Cardiac fibroblast (primary cell): ENCODE data around the gene FOXN3.

Experiments used
- DNase-seq, 2 donors: peaks; one replicate each; pipeline versions ENCODE4 v3.0.0 to v3.0.0-alpha.2; 2010; ENCODE audit warnings: low read depth in 2 of 2
- H3K4me3 ChIP-seq, 2 donors: replicated peaks in 1 of 2; 1 replicate in 1 of 2; 2 replicates in 1 of 2; pipeline ENCODE4 v1.5.1; 2011; ENCODE audit warnings: low read depth in 2 of 2, low read length in 2 of 2, mild to moderate bottlenecking in 2 of 2, moderate library complexity in 1 of 2
- TF ChIP-seq, protein P1 (sequence below): IDR thresholded peaks from one replicate; pipeline ENCODE4 v1.5.1; 2011; ENCODE audit warnings: low read depth, mild to moderate bottlenecking, low read length, inconsistent platforms

Gene FOXN3

DNA sequence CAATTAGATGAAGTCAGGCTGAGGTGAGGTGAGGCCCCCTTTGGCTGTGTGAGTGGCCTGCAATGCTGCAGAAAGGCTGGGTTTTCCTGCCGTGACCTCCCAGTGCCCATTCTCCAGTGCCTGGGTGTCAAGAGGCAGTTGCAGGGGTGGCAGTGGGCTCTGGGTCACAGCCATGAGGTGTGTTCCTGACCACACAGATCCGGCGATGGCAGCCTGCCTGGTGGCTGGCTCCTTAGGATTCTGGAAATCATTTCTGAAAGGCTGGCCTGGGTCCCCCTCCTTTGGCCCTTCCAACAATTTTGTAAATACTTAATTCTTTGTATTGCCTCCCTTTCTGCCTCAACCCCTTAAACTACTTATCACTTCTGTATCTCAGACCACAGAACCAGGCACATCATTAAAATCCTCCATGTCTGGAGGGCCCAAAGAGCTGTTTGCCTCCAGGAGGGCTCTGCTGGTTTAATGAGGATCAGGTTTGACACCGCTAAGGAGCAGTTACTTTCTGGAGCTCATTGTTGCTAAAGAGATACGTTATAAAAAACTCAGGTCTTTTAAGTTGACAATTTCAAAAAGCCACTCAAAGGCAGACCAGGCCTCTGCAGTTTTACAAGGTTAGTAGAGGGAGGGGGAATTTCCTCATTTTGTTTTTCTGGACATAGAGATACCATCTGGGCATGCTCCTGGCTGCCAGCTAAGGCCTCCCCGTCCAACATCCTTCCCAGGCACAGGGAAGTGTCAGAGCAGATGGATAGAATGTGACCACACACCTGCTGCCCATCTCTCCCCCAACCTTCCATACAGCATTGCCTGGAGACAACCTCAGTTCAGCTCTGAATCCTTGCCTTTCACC, 204.4 kb downstream of the FOXN3 start:
- no peak for DNase-seq
- TF ChIP-seq, protein P1, sequence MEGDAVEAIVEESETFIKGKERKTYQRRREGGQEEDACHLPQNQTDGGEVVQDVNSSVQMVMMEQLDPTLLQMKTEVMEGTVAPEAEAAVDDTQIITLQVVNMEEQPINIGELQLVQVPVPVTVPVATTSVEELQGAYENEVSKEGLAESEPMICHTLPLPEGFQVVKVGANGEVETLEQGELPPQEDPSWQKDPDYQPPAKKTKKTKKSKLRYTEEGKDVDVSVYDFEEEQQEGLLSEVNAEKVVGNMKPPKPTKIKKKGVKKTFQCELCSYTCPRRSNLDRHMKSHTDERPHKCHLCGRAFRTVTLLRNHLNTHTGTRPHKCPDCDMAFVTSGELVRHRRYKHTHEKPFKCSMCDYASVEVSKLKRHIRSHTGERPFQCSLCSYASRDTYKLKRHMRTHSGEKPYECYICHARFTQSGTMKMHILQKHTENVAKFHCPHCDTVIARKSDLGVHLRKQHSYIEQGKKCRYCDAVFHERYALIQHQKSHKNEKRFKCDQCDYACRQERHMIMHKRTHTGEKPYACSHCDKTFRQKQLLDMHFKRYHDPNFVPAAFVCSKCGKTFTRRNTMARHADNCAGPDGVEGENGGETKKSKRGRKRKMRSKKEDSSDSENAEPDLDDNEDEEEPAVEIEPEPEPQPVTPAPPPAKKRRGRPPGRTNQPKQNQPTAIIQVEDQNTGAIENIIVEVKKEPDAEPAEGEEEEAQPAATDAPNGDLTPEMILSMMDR, result no peak
- no peak overlapping the region for H3K4me3 ChIP-seq

DNA sequence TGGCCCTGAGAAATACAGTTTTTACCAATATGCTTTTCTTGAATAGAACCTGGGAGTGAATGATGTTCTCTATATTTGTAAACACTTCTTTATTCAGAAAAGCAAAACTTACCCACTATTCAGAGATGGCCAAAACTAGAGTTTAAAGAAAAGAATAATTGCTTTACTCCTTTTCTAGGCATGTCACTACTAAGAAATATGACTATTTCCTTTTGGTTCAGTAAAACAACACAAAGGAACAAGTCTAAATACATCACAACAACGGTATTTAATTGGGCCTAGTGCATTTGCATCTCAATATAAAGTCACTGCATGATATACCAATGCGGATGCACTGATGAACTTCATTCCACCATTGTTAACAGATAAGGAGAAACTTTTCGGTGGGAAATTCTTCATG, 207.5 kb downstream of the FOXN3 start:
- TF ChIP-seq, protein P1, result no peak
- DNase-seq, result no peak
- no peak overlapping the region for H3K4me3 ChIP-seq

DNA sequence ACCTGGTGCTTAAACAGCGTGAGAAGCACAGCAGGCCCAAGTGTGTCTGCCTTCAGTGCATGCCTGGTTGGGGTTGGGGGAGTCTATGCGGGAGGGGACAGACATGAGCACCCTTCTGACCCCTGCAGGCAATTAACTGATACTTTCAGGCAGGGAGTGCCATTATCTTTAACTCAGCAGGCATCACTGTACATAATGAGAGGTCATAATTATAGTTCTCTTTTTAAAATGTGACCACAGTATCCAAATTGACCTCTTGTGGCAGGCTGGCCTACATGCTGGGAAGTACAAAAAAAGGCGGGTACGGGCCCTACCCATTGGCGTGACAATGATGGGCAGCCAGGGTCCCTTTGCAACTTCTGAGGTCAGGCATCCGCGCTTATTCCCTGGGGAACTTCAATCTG, 209.1 kb downstream of the FOXN3 start:
- TF ChIP-seq, protein P1, result no peak
- DNase-seq, result no peak
- H3K4me3 ChIP-seq, result no peak overlapping the region

DNA sequence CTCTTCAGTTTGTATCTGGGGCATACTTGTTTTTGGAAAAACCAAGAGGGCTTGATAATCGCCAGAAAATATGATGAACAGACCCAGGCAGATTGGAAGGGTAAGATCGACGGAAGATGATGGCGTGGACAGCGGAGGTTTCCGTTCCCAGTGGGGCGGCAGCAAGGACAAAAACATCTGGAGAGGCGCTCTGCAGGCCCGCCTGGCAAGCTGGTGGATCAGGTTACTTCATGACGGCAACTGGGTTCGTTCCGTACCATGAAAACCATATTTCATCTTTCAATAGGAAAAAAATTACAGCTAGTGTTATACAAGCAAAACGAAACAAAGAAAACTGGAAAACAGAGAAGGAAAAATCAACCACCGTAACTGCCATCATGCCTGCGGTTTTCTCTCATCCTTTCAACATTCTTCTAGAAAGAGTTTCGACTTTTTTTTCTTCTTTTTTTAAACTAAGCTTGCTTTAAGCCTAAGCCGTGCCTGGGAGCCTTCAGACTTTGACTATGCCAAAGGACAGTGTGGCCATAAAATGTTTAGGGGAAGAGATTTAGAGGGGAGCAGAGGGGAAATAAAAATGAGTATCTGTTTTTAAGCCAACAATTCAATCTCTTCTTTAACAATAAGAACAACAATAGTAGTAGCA, 210.5 kb downstream of the FOXN3 start:
- TF ChIP-seq, protein P1, result no peak
- DNase-seq, result no peak
- H3K4me3 ChIP-seq, result no peak overlapping the region

DNA sequence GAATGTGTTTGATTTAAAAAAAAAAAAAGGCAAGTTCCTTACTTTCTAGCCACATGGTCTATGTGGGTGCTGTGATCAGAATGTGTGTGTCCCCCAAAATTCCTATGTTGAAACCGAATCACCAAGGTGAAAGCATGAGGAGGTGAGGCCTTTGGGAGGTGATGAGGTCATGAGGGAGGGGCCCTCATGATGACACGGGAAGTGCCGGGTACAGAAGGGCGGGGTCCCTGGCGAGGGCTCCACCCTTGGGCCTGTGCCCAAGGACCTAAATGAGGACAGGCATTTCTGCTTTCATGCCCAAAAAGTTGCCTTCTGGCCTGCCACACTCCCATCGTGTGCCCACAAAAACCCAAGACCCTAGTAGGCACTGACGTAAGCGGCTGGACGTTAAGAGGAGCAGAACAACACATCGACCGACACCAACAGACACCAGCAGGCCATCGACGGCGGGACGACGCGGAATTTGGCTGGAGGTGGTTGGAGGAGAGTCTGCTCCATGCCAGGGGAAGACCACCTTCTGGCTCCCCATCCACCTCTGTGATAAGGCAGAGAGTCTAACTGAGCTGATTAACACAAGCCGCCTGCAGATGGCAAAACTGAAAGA, 211.8 kb downstream of the FOXN3 start:
- TF ChIP-seq, protein P1, result no peak
- no peak for DNase-seq
- no peak overlapping the region for H3K4me3 ChIP-seq

DNA sequence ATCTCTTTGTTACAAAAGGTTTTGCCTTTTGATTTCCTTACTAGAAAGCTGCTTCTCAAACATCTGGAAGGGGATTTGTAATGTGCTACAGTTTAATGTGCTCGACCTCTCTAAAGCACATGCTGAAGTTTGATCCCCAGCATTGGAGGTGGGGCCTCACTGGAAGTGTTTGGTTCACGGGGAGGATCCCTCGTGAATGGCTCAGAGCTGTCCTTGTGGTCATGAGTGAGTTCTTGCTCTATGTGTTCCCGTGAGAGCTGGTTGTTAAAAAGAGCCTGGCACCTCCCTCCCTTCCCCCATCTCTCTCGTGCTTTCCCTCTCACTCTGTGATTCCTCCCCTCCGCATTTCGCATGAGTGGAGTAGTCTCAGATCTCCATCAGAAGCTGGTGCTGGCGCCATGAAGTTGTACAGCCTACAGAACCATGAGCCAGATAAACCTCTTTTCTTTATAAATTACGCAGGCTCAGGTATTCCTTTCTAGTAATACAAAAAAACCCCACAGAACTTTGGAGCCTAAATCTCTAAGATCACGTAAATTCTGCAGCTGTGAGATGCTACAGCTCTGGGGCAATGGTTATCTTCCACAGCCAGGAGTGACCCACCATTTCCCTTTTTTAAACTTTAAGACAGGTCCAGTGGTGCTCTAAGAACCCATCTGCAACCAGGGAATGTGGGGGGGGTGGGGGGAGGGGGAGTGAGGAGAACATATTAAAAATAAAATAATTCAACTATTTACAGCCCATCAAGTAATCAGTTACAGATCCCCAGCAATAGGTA, 214.4 kb downstream of the FOXN3 start:
- no peak for DNase-seq
- TF ChIP-seq, protein P1, result no peak
- no peak overlapping the region for H3K4me3 ChIP-seq
